Measurements from ENCODE around the gene RPS6KB2.

DNA sequence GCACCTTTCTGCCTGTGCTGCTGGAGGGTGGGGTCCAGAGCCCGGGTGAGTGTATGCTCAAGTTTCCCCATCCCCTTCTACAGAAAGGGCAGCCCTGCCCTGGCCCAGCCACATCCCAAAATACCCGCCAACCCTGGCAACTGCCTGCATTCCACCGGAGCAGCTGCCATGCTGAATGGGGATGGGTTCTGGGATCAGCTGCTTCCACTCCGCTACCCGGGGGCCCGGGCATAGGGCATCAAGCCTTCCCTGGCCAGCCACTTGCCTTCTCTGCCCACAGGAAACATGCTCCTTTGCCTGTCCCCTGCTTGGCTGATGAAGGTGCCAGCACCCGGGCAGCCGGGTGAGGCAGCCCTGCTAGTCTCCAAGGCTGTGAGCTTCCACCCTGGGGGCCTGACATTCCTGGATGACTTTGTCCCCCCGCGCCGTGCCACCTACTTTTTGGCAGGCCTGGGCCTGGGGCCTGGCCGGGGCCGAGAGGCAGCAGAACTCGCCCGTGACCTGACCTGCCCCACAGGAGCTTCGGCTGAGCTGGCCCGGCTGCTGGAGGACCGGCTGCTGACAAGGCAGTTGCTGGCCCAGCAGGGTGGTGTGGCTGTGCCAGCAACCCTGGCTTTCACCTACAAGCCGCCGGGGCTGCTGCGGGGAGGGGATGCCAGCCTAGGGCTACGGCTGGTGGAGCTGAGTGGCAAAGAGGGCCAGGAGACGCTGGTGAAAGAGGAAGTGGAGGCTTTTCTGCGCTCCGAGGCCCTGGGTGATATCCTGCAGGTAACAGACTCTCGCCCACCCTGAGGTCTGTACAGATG lies 9.6 kb upstream of the RPS6KB2 start:
- TF ChIP-seq EZH2 (optimal IDR thresholded peaks at IDR 0.05; ENCODE audit: low read depth, low read length) (no peak), CTCF (IDR thresholded peaks at IDR 0.05; ENCODE audit: low read length) (no peak)
